ENCODE results near the gene PARD6A.

GRCh38 chr16:67645397-67646121 is 15.2 kb upstream of the PARD6A start:
- TF ChIP-seq CTCF (IDR thresholded peaks at IDR 0.05; ENCODE audit: low read length) (no peak), EZH2phosphoT487 (IDR thresholded peaks at IDR 0.05; ENCODE audit: low read length) (no peak), EZH2 (optimal IDR thresholded peaks at IDR 0.05; ENCODE audit: low read depth, low read length) (no peak)

Measured in MM.1S (cell line).